GM12878 (cell line): ENCODE data around the gene TRPM5. TPM values are rescaled to one million over a fixed set of nuclear protein-coding genes. Genes with fewer than 3 reads are reported as not detected.

Experiments used
- ATAC-seq: fragments of 200-7000 bp; cut with Tn5 transposase; 3 replicates; pipeline ENCODE4 v1.9.1; 2020; ENCODE audit warnings: mild to moderate bottlenecking, moderate library complexity
- BruUV-seq: library from RNA; stranded (reverse); fragments of 400-500 nt; replicated peaks from 2 replicates; lab custom pipeline; 2021; lab: Mats Ljungman, UMichigan
- CTCF ChIA-PET: fragments of 300-600 bp; sonication (Branson Sonifier 250); formaldehyde crosslinking; extraction: SDS; loops from one replicate; lab custom pipeline; 2021; ENCODE audit warnings: inconsistent platforms; lab: Yijun Ruan, JAX
- POLR2A ChIA-PET: fragments of 350-600 bp; formaldehyde crosslinking; extraction: SDS; loops from one replicate; lab custom pipeline; 2021; ENCODE audit warnings: inconsistent platforms; lab: Charles Lee
- RAD21 ChIA-PET: fragments of 300-600 bp; sonication (Branson Sonifier 250); formaldehyde crosslinking; loops from one replicate; lab custom pipeline; 2023; ENCODE audit warnings: antibody characterized with exemption; ENCODE audit not compliant: unreplicated experiment; lab: Charles Lee
- SMC1A ChIA-PET: fragments of 300-600 bp; sonication (Branson Sonifier 250); formaldehyde crosslinking; loops from one replicate; lab custom pipeline; 2023; ENCODE audit not compliant: unreplicated experiment, uncharacterized antibody; lab: Charles Lee
- DNase-seq: peaks from one replicate; pipeline ENCODE4 v3.0.0-alpha.2; 2011; ENCODE audit warnings: low read depth, low spot score
- FAIRE-seq: peaks from 3 replicates; lab custom pipeline; 2011; peaks lifted over from hg19 to GRCh38; lab: Jason Lieb, UNC
- H2AFZ ChIP-seq: 2 replicates; pipeline ENCODE4 v1.6.0; 2011; ENCODE audit warnings: low read depth, low read length, control low read depth; ENCODE audit not compliant: control insufficient read depth
- H3K27ac ChIP-seq: 2 replicates; pipeline ENCODE4 v1.5.1; 2011; ENCODE audit warnings: control low read depth; ENCODE audit not compliant: control insufficient read depth, insufficient read depth
- H3K27me3 ChIP-seq, 2 experiments: replicated peaks in 1 of 2; 2 replicates each; pipeline versions ENCODE4 v1.6.0 to v1.6.1; 2011; ENCODE audit warnings: low read length in 1 of 2; ENCODE audit not compliant: control insufficient read depth in 2 of 2, insufficient read depth in 2 of 2
- H3K36me3 ChIP-seq, 2 experiments: 2 replicates each; pipeline ENCODE4 v1.5.1; 2011; ENCODE audit warnings: low read length in 1 of 2; ENCODE audit not compliant: control insufficient read depth in 2 of 2, insufficient read depth in 2 of 2
- H3K4me1 ChIP-seq: 2 replicates; pipeline ENCODE4 v1.6.1; 2011; ENCODE audit warnings: mild to moderate bottlenecking, low read length, moderate library complexity, mixed read lengths; ENCODE audit not compliant: control insufficient read depth, insufficient read depth
- H3K4me2 ChIP-seq: 2 replicates; pipeline ENCODE4 v1.6.0; 2011; ENCODE audit warnings: control low read depth; ENCODE audit not compliant: control insufficient read depth, insufficient read depth
- H3K4me3 ChIP-seq: fragments of 200-600 bp; sonication (generic); 2 replicates; pipeline ENCODE4 v1.5.1; 2016
- H3K79me2 ChIP-seq: 2 replicates; pipeline ENCODE4 v1.6.0; 2011; ENCODE audit warnings: low read length; ENCODE audit not compliant: control insufficient read depth, insufficient read depth
- H3K9ac ChIP-seq: 2 replicates; pipeline ENCODE4 v1.8.0; 2011; ENCODE audit warnings: low read length, control low read depth, mixed read lengths; ENCODE audit not compliant: control insufficient read depth, insufficient read depth
- H3K9me3 ChIP-seq: replicated peaks from 3 replicates; pipeline ENCODE4 v1.5.1; 2011; ENCODE audit warnings: mild to moderate bottlenecking, low read length; ENCODE audit not compliant: control insufficient read depth, insufficient read depth
- H4K20me1 ChIP-seq: 2 replicates; pipeline ENCODE4 v1.6.0; 2011; ENCODE audit not compliant: control insufficient read depth, insufficient read depth
- KAT2A ChIP-seq: conservative IDR thresholded peaks from 2 replicates; pipeline ENCODE4 v1.6.1; 2011; ENCODE audit warnings: low read depth, low read length; ENCODE audit not compliant: control insufficient read depth
- POLR2AphosphoS2 ChIP-seq: IDR thresholded peaks from 2 replicates; pipeline ENCODE4 v1.6.1; 2011; ENCODE audit warnings: low read depth, mild to moderate bottlenecking, low read length, improper control_type of control experiment, moderate library complexity
- SPI1 ChIP-seq: IDR thresholded peaks from 2 replicates; pipeline ENCODE4 v1.6.1; 2011; ENCODE audit warnings: low read depth, mild to moderate bottlenecking, low read length, moderate library complexity, borderline replicate concordance; ENCODE audit not compliant: insufficient read depth
- STAT3 ChIP-seq: IDR thresholded peaks from 2 replicates; pipeline ENCODE4 v1.6.1; 2011; ENCODE audit warnings: low read depth, low read length, improper control_type of control experiment
- ZSCAN29 ChIP-seq: fragments of 450-650 bp; IDR thresholded peaks from 2 replicates; pipeline ENCODE4 v1.6.1; 2017; ENCODE audit warnings: mild to moderate bottlenecking, moderate library complexity
- WGBS: methylation state at CpG from one replicate; pipeline ENCODE4 v1.1.6; 2016; ENCODE audit warnings: low lambda C conversion rate; ENCODE audit not compliant: insufficient replicate concordance, insufficient coverage; ENCODE audit errors: missing lambda C conversion rate; 5-methylcytosine and 5-hydroxymethylcytosine counted together
- in situ Hi-C: fragments of 300-500 bp; cut with MboI; formaldehyde crosslinking; loops from 9 replicates; pipeline ENCODE4 v1.14.3; 2018; ENCODE audit warnings: mixed read lengths
- intact Hi-C: fragments of 100-400 bp; cut with micrococcal nuclease; formaldehyde crosslinking; loops from one replicate; pipeline ENCODE4 v1.14.2; 2022; ENCODE audit not compliant: unreplicated experiment
- polyA plus RNA-seq, 11 experiments: library from polyadenylated mRNA; depleted of rRNA in 4 of 11; unstranded in 6 of 11; stranded (reverse) in 5 of 11; fragments of >200 nt; fragmentation: Nextera tagmentation in 4 of 11; fragmentation: Illumina TruSeq in 1 of 11; extraction: Ambion mirVana in 4 of 11; extraction: Trizol in 1 of 11; gene quantifications; 1 replicate in 1 of 11; 2 replicates in 10 of 11; pipeline versions ENCODE4 v1.2.1 to v1.2.3, GENCODE V29; 2011 to 2016; ENCODE audit warnings: inconsistent platforms in 2 of 11, missing spikeins in 2 of 11, low read depth in 1 of 11
- total RNA-seq, 4 experiments: library from RNA; depleted of rRNA in 3 of 4; stranded (reverse); fragments of >200 nt in 3 of 4; fragmentation: Illumina TruSeq in 1 of 4; extraction: Trizol in 1 of 4; gene quantifications; 2 replicates each; pipeline versions ENCODE4 v1.2.1 to v1.2.3, GENCODE V29; 2013 to 2021

The TRPM5 gene
- total and polyA plus RNA-seq, 10 of the 15 experiments (the other 5 are each of a cell fraction or from before 2014, with no cell fraction given), result not detected

DNA sequence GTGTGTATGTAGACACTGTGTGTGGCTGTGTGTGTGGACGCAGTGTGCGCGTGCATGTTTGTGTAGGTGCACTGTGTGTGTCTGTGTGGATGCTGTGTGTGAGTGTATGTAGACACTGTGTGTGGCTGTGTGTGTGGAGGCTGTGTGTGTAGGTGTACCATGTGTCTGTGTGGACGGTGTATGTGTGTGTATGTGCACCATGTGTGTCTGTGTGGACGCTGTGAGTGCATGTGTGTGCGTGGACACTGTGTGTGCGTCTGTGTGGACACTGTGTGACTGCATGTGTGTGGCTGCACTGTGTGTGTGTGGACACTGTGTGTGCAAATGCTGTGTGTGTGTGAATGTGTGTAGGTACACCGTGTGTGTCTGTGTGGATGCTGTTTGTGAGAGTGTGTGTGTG lies 10.3 kb downstream of the TRPM5 start:
- intact Hi-C loops (no loop called here), in situ Hi-C loops (no loop called here)
- ATAC-seq (no peak), DNase-seq (no peak), FAIRE-seq (no peak)
- TF ChIP-seq STAT3 (no peak), SPI1 (no peak), POLR2AphosphoS2 (no peak), ZSCAN29 (no peak)
- no peaks in the 10 kb centered on the region for H3K27me3 ChIP-seq
- ChIA-PET CTCF (no interaction called here), RAD21 (no interaction called here), POLR2A (no interaction called here), SMC1A (no interaction called here)
- H3K4me1 ChIP-seq, result no peaks in the 10 kb centered on the region
- H4K20me1 ChIP-seq, result no peaks in the 10 kb centered on the region
- no peak overlapping the region for H3K4me2 ChIP-seq
- no peak overlapping the region for H3K4me3 ChIP-seq
- no peak overlapping the region for H2AFZ ChIP-seq
- H3K36me3 ChIP-seq, result no peaks in the 10 kb centered on the region
- no peaks in the 10 kb centered on the region; the same call in 2 of the 3 replicates for H3K9me3 ChIP-seq
- 50% methylated on average over 8 of the region's 8 CpGs for WGBS
- no peak overlapping the region for H3K27ac ChIP-seq
- BruUV-seq, result no TSS peak
- no peaks in the 10 kb centered on the region for H3K79me2 ChIP-seq
- H3K9ac ChIP-seq, result no peak overlapping the region

DNA sequence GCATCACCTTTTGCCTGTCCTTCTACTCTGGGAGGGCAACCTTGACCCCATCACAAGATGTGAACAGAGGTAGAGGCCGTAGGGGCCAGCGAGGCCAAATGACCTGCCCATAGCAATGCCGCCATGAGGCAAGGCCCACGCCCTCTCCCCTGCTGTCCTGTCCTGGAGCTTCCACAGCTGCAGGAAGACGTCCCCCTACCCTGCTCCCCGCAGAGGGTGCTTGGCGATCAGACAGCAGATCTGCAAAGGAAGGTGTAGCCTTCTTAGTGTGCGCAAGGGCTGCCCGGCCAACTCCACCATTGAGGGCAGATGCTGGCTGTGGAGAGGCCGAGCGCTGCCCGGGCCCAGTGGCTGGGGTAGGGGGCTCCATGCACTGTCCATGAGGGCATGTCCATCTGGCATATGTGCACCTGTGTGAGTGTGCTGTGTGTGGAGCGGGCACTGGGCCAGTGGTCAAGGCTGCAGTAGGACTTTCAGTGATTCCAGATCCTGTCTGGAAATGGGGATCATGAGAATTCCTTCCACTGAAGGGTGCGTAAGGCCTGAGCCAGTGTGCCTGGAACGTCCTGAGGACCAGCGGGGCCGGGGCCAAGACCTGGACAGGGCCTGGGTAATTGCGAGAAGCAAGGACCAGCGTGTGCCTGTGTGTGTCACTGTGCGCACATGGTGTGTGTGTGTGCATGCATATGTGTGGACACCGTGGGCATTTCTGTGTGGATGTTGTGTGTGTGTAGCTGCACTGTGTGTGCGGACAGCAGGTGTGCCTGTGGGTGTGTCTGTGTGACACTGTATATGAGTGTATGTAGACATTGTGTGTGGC lies 11.0 kb downstream of the TRPM5 start:
- RAD21 ChIA-PET, result no interaction called here
- no peak for FAIRE-seq
- in situ Hi-C loops, result no loop called here

More for the DNA sequence above, 11.0 kb downstream of the TRPM5 start:
- no peaks in the 10 kb centered on the region; the same call in 2 of the 3 replicates for H3K9me3 ChIP-seq
- ChIA-PET CTCF (no interaction called here), SMC1A (no interaction called here), POLR2A (no interaction called here)
- H3K4me3 ChIP-seq, result no peak overlapping the region
- no peak for ATAC-seq
- intact Hi-C loops, result no loop called here
- no peak for TF ChIP-seq KAT2A
- H3K36me3 ChIP-seq, result no peaks in the 10 kb centered on the region
- H3K27ac ChIP-seq, result no peak overlapping the region
- DNase-seq, result no peak
- no peaks in the 10 kb centered on the region for H4K20me1 ChIP-seq
- H3K9ac ChIP-seq, result no peak overlapping the region
- H3K27me3 ChIP-seq, result no peaks in the 10 kb centered on the region
- no peak overlapping the region for H2AFZ ChIP-seq
- no peaks in the 10 kb centered on the region for H3K79me2 ChIP-seq
- H3K4me1 ChIP-seq, result no peaks in the 10 kb centered on the region
- WGBS, result 53% methylated on average over 22 of the region's 22 CpGs
- BruUV-seq, result no TSS peak
- no peak overlapping the region for H3K4me2 ChIP-seq
